ENCODE data around the gene BANF2.

The BANF2 gene

DNA sequence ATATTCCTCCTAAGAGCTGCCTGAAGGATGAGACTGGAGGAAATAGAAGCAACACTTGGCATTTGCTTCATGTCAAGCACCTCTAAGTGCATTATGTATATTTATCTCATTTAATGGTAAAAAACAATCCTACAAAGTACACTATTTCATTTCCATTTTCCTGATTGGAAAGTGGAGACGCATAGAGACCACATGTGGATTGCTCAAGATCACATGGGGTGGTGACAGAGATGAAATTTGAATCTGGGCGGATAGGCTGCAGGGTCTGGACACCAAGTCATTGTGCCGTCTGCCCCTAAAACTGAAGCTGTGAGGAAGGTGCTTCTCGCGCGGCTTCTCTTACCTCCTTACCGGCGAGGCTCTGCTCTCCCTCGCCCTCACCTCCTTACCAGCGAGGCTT, 30.3 kb downstream of the BANF2 start:
- H3K27ac ChIP-seq: no peak overlapping the region
- DNase-seq (ENCODE audit: low read depth, low spot score): no peak

DNA sequence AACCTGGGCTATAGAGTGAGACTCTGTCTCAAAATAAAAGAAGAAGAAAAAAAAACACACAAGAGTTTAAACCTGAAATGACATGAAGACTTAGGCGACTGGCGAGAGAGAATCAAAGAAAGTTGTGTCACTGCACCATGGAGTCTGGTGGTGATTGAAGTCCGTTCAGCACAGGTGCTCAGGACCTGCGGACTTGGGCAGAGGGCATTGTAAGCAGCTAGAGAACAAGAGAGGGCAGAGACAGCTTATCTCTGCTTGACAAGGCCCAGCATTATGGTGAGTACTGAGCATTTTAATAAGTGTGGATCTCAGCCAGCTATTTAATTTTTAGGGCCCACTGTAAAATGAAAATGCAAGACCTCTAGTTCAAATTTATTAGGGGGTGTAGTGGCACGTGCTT, 31.5 kb downstream of the BANF2 start:
- no peak for DNase-seq (ENCODE audit: low read depth, low spot score)

DNA sequence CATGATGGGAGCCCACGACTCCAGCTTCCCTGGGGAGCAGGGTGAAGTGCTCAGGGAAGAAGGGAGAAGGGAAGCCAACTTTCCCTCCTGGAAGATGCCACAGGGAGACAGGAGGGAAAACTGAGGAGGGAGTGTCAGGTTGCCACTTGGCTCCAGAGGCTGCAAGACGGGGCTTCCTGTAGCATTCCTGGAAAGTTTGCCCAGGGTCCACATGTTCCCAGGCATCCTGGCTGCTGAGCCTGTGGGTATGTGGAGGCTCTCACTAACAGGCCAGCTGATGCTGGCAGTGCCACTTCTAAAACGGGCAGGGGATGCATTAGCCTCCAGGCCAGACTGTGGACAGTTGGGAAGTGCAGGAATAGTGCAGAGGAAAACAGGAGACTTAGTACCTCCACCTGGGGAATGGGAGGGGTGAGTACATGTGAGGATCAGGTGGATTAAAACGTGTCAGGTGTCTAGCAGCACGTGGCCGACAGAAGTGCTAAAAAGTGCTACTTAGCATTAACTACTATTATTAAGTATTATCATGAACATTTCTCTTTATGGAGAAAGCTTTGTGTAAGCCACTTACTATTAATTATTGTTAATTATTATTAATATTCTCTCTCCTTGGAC, 33.2 kb downstream of the BANF2 start:
- no peak overlapping the region for H3K27ac ChIP-seq
- DNase-seq (ENCODE audit: low read depth, low spot score): no peak

More for the DNA sequence above, 31.5 kb downstream of the BANF2 start:
- no peak overlapping the region for H3K27ac ChIP-seq

DNA sequence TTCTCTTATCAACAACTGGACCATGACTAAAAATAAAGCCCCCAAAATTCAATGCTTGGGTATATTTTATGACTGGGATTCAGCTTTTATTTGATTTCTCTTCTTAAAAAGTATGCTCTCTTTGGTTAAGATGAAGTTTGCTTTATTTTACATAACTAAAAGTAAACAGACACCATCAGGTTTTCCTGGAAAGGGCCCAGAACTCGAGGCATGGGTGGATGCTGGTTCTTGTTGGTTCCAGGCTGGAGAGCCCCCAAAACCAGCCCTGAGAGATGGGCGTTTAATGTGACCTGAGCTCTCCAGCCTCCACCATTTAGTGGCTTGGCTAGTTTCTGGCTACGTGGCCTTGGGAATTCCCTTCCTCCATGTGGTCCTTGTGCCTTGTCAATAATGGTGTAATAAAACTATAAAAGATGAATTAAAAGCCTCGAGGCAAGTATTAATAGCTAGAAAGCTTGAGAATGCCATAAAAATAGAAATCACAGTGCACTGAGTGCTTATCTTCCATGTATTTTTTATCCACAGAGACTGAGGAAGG, 34.1 kb downstream of the BANF2 start:
- no peak for DNase-seq (ENCODE audit: low read depth, low spot score)
- H3K27ac ChIP-seq: no peak overlapping the region

DNA sequence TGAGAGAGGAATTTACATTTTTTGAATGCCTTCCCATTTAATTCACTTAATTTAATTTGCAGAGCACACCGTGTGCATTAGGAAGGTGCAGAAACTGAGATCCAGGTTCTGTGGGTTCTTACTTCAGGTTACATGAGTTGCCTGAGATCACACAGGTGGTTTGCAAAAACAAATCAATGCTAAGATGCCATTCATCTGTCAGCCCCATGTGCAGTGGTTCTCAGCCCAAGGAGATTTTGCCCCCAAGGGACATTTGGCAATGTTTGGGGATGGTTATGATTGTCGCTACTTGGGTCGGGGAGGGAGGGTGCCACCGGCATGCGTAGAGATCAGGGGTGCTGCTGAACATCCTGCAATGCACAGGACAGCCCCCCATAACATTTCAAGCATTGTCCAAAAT, 34.6 kb downstream of the BANF2 start:
- H3K27ac ChIP-seq: no peak overlapping the region
- DNase-seq (ENCODE audit: low read depth, low spot score): no peak

DNA sequence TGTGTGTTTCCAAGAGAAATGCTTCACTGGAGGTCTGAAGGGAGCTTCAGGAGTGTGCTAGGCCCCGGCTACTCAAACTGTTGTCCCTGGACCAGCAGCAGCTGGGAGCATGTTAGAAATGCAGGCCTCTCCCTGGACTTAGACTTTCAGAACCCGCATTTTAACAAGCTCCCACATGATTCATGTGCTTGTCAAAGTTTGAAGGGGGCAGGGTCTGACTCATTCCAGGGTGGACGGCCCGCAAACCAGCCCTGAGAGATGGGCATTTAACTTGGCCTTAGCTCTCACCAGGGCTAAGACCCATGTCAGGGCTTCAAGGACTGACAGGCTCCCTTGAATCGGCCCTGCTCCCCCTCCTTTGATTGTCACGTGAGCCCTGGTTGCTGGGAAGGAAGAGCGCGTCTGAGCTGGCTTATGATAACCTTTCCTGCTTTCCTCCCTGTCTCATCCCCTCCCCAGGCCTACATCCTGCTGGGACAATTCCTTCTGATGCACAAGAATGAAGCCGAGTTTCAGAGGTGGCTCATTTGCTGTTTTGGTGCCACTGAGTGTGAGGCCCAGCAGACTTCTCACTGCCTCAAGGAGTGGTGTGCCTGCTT, 35.5 kb downstream of the BANF2 start:
- no peak overlapping the region for H3K27ac ChIP-seq
- DNase-seq (ENCODE audit: low read depth, low spot score): no peak

DNA sequence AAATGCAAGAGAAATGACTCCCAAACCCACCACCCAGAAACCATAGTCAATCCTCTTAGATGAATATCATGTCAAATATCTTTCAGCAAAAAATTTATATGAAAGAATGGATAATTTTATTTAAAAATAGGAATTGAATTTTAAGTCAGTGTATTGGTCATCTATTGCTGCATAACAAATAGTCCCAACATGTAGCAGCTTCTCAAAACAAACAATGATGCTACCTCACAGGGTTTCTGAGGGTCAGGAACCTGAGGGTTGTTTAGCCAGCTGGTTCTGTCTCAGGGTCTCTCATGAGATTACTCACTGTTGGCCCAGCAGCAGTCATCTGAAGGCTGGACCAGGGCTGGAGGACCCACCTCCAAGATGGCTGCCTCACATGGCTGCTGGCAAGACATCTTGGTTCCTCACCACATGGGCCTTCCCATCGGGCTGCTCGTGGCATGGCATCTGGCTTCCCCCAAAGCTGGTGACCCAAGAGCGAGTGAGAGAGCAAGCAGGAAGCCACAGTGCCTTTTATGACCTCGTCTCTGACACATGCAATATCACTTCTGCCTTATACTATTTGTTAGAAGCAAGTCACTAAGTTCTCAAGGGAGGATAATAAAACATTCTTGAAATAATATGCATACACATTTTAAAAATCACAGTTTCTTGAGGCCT, 36.3 kb downstream of the BANF2 start:
- DNase-seq (ENCODE audit: low read depth, low spot score): no peak
- H3K27ac ChIP-seq: no peak overlapping the region

DNA sequence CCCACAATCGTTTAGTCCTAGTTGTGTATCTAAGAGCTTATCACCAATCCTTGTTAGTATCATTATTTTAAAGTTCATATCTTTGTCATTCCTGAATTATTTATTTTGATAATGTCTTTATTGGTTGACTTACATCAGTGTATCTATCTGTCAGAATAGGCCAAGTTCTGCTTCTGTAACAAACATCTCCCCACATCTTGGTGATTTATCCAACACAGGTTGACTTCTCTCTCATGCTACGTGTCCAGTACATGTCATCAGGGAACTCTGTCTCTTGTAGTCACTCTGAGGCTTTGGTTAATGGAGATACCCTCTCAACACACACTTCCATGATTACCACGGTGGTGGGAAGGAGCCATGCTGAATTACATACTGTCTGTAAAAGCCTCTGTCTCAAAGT, 38.4 kb downstream of the BANF2 start:
- H3K27ac ChIP-seq: no peak overlapping the region
- no peak for DNase-seq (ENCODE audit: low read depth, low spot score)

DNA sequence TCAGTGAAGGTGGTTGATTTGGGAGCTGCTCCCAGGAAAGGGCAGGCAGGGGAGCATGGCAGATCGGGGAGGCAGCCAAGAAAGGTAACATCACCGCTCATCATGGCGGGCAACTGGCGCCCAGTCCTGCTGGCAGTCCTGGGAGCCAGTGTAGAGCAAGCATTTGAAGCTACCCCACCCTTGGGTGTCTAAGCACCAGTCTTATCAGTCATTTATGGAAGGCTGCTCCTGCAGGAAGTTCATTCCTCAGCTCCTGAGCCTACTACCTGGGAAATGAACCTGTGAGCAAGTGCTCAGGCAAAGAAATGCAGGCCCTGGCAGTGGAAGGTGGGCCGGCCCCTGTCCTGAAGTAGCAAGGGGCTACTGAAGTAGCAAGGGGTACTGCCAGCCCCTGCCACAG, 41.5 kb downstream of the BANF2 start:
- no peak for DNase-seq (ENCODE audit: low read depth, low spot score)
- no peak overlapping the region for H3K27ac ChIP-seq

DNA sequence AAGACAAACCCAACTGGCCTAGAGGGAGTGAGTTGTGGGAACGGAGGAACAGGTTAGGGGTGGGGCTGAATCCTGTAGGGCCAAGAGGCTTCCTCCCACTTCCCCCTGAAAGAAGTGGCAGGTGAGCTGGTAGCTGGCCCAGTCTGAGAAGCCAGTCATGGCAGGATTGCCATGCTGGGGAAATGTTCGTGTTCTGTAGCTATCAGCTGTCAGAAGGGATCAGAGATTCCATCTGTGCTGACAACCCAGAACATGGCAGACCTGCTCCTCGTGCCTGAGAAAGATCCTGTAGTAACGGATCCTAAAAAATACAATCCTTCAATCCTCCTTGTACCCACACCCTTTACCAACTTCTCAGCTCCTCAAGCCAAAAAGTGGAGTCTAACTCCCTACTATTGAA, 43.0 kb downstream of the BANF2 start:
- no peak overlapping the region for H3K27ac ChIP-seq
- no peak for DNase-seq (ENCODE audit: low read depth, low spot score)

DNA sequence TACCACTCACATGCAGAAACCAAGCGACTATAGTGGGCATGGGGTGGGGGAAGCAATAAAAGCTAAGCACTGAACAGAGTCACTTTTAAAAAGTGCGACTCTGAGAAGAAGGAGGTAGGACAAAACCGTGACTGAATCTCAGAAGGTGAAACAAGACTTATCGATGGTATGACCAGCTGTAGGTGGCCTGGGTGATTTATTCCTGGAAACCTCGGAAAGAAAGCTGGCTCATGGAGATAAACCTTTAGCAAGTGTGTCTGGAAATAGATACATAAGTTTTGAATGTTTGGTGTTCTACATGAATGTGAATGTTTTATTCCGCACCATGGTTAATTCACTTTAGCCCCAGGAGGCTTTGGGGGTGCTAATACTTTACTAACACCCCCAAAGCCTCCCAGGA, 43.9 kb downstream of the BANF2 start:
- DNase-seq (ENCODE audit: low read depth, low spot score): no peak
- H3K27ac ChIP-seq: no peak overlapping the region

DNA sequence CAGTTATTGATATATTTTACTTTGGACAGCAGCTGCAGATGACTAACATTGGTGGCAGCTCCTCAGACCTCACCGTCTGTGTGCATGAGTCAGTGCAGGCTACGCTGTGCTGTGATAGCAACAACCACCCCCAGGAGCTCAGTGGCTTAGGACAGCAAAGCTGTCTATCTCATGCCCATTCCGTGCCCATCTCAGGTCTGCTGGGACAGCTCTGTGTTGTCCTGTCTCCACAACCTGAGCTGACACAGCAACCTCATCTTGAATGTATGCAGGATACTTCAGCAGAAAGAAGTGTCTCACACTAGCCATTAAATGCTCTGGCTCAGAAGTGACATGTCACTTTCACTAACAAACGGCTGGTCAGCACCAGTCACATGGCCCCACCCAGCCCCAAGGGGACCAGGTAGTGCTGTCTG, 47.7 kb downstream of the BANF2 start:
- no peak overlapping the region for H3K27ac ChIP-seq
- peak; percentile 41 for DNase-seq (ENCODE audit: low read depth, low spot score)

DNA sequence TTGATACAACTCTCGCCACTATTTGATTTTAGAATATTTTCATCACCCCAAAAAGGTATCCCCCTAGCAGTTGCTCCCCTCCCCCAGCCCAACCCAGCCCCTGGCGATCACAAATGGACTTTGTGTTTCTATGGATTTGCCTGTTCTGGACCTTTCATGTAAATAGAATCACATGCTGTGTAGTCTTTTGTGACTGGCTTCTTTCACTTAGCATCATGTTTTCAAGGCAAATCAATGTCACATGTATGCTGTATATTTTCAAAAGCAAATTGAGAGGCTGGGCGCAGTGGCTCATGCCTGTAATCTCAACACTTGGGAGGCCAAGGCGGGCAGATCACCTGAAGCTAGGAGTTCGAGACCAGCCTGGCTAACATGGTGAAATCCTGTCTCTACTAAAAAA, 48.5 kb downstream of the BANF2 start:
- DNase-seq (ENCODE audit: low read depth, low spot score): no peak

DNA sequence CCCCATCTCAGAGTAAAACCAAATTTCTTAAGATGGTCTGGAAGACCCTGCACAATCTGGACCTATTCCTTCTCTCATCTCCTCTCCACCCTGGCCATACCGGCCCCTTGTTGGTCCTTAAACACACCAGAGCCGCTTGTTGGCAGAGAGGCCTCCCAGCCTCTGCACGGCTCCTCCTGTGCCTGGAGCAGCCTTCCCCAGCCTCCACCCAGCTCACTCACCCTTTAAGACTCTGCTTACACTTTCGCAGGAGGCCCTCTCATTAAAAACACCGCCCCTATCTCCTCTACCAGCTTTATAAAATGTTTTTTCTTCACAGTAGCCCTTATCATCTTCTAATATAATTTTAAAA, 49.8 kb downstream of the BANF2 start:
- no peak for DNase-seq (ENCODE audit: low read depth, low spot score)
- no peak overlapping the region for H3K27ac ChIP-seq

More for the DNA sequence above, 48.5 kb downstream of the BANF2 start:
- H3K27ac ChIP-seq: no peak overlapping the region

DNA sequence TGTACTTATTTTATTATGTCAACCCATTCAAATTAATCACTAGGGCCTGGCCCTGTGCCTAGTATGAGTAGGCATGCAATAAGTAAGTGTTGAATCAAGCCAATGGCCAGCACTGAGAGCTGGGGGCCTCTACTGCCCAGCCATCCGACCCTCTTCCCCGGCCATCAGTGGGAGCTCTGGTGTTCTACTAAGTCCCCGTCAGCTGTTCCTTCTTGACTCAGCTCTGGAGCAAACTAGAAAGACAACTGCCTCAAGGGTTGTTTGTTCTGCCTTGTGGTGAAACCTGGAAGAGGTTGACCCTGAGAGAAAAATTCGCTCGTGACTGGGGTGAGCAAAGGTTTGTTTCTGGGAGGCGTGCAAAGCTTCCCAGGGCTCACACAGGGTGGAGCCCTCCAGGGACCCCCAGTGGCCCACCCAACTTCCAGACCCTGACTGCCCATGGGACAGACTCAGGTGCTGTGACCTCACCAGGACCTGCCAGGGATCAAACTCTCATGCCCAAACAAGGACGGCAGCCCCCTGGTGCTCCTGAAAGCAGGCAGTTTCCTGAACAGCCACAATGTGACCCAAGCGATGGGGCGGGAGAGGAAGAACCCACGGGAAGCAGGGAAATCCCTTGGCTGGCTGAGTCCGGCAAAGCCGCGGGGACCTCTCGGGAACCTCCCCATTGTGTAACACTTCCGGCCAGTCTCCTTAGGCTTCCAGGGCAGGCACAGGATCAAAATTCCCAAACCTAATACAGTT, 50.4 kb downstream of the BANF2 start:
- no peak overlapping the region for H3K27ac ChIP-seq
- DNase-seq (ENCODE audit: low read depth, low spot score): no peak

DNA sequence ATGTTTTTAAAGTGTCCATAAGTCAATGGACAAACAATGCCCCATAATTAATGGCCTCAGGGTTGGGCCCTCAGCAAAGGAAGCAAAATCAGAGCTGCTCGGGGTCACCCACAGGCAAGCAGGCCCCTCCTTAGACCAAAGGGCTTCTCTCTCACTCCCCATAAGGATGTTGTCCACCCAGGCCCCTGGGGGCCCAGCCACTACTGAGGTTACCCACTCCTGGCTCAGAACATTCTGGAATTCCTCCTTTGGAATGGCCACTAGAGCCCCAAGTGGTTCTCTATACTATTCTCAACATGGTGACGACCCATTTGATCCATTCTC, 50.9 kb downstream of the BANF2 start:
- H3K27ac ChIP-seq: no peak overlapping the region
- DNase-seq (ENCODE audit: low read depth, low spot score): no peak

DNA sequence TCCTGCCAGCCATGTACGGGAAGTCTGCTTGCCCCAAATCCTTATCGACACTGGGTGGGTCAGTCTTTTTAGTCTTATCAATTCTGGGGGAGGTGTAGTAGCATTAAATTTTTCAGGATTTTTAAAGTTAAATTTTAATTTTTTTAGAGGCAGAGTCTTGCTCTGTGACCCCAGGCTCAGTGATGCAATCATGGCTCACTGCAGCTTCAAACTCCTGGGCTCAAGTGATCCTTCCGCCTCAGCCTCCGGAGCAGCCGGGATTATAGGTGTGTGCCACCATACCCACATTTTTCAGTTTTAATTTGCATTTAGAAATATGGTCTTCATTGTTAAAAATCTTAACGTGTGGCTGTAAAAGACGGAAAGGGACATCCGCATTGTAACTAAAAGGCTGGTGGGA, 51.9 kb downstream of the BANF2 start:
- H3K27ac ChIP-seq: no peak overlapping the region
- DNase-seq (ENCODE audit: low read depth, low spot score): no peak

DNA sequence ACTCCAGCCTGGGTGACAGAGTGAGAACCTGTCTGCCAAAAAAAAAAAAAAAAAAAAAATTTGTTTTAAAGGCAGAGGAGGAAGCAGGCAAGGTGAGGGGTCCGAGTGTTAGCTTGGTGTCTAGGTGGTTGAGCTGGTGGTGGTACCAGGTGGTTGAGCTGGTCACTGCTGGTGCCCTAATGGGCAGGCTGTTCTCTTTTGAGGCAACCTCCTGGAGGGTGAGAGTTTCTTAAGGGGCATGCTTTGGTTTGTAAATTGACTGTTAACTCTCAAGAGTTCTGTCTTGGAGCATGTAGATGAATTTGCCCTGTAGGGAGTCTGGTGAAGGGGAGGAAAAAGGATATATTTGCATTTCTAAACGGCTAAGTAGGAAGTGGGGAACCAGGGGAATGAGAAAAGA, 52.7 kb downstream of the BANF2 start:
- no peak overlapping the region for H3K27ac ChIP-seq
- no peak for DNase-seq (ENCODE audit: low read depth, low spot score)

DNA sequence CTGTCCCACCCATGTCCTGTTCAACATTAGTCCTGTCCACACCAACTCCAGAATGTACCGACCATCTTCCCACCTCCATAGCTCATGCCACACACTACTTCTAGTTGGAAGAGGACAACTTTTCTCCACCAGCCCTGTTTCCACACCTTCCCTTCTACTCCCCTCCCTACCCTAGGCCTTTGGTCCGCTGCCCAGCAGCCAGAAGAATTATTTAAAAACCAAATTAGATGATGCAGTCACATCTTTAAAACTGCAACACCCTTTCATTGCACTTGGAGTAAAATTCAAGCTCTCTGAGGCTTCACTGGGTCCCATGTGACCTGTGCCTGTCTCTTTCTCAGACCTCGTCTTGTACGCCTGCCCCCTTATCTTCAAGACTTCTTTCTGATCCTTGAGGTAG, 53.8 kb downstream of the BANF2 start:
- DNase-seq (ENCODE audit: low read depth, low spot score): no peak
- H3K27ac ChIP-seq: no peak overlapping the region

DNA sequence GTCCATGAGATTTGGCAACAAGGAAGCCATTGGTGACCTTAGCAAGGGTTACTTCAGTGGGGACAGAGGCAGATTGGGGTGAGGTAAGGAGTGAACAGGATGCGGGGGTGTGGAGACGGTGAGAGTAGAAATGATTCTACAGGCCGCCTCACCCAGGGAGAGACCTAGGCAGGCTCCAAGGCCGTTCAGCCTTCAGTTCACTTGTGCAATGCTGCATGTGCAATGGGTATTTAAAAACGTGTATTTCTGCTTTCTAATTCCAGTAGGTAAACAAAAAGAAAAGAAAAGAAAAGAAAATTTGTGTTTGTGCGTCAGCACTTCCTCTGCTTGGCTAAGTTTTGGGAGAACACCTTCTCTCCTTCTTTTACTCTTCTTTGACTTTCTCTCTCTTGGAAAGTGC, 56.8 kb downstream of the BANF2 start:
- DNase-seq (ENCODE audit: low read depth, low spot score): no peak
- no peak overlapping the region for H3K27ac ChIP-seq

DNA sequence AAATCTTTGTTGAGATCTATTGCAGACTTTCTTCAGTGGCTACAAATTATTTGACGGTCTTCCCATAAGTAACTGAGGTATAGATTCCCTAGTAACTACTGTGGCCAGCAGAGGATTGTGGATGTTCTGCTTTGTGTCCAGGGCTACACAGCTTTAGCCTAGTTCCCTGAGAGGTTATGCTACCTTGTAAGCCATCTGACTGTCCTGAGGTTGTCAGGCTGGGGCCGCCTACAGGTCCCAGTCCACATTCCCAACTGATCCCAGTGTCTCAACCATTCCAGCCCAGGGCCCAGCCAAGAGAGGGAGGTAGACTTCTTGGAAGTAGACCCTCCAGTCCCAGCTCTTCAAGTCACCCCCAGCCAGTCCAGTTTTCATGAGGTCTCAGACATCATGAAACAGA, 57.7 kb downstream of the BANF2 start:
- DNase-seq (ENCODE audit: low read depth, low spot score): no peak
- no peak overlapping the region for H3K27ac ChIP-seq

All from epithelial cell of prostate (primary cell).